ENCODE measurements around the gene ERO1A.

DNA sequence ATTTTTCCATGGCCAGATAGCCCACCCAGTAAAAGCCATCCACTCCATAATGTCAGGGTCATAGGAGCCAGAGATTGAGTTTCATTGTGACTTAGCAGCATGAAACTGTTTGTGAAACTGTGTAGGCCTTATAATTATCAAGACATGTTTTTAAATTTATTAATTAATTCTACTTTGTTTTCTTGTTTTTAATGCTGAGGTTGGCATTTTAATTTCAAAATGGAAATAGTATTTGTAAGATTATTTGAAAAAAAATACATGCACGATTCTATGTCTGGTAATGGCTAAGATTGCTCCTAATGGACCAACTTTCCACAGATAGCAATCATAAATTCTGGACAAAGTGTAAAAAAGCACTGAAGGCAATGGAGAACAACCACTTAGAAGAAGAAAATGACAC lies 75.7 kb downstream of the ERO1A start:
- no peak for TF ChIP-seq CTCF (IDR thresholded peaks at IDR 0.05)
- TF ChIP-seq EZH2 (IDR thresholded peaks at IDR 0.05; ENCODE audit: borderline replicate concordance, insufficient read depth, low read depth, low read length, poor library complexity, severe bottlenecking) = no peak

Data from B cell (primary cell).